Mesothelial cell of epicardium (in vitro differentiated cells): ENCODE data around the gene FMNL1. TPM values are rescaled to one million over a fixed set of nuclear protein-coding genes. Genes with fewer than 3 reads are reported as not detected.

Experiments
- DNase-seq, 2 experiments: peaks; one replicate each; pipeline ENCODE4 v3.0.0; 2021; ENCODE audit warnings: low spot score in 2 of 2; ENCODE audit not compliant: unreplicated experiment in 2 of 2
- H3K27ac Mint-ChIP-seq: 2 replicates; pipeline ENCODE4 v1.8.0; 2021; ENCODE audit warnings: mixed read lengths
- H3K27me3 Mint-ChIP-seq: 2 replicates; pipeline ENCODE4 v1.8.0; 2021; ENCODE audit warnings: low read depth, mixed read lengths
- H3K36me3 Mint-ChIP-seq: 2 replicates; pipeline ENCODE4 v1.8.0; 2021; ENCODE audit warnings: mixed read lengths
- H3K4me1 Mint-ChIP-seq: 2 replicates; pipeline ENCODE4 v1.8.0; 2021; ENCODE audit warnings: mixed read lengths
- H3K4me3 Mint-ChIP-seq: 2 replicates; pipeline ENCODE4 v1.8.0; 2021; ENCODE audit warnings: mild to moderate bottlenecking, moderate library complexity, mixed read lengths
- H3K9me3 Mint-ChIP-seq: 2 replicates; pipeline ENCODE4 v1.8.0; 2021; ENCODE audit warnings: mixed read lengths
- total RNA-seq: library from RNA; stranded (reverse); gene quantifications from 3 replicates; pipeline ENCODE4 v1.2.1, GENCODE V29; 2021
- TF ChIP-seq, protein P1 (sequence below): fragments of 200-600 bp; sonication (generic); IDR thresholded peaks from one replicate; pipeline ENCODE4 v1.5.0; 2021; ENCODE audit warnings: antibody characterized with exemption; ENCODE audit not compliant: unreplicated experiment

The FMNL1 gene
- total RNA-seq, 1 donor from 2014 or later: 3.7 TPM

DNA sequence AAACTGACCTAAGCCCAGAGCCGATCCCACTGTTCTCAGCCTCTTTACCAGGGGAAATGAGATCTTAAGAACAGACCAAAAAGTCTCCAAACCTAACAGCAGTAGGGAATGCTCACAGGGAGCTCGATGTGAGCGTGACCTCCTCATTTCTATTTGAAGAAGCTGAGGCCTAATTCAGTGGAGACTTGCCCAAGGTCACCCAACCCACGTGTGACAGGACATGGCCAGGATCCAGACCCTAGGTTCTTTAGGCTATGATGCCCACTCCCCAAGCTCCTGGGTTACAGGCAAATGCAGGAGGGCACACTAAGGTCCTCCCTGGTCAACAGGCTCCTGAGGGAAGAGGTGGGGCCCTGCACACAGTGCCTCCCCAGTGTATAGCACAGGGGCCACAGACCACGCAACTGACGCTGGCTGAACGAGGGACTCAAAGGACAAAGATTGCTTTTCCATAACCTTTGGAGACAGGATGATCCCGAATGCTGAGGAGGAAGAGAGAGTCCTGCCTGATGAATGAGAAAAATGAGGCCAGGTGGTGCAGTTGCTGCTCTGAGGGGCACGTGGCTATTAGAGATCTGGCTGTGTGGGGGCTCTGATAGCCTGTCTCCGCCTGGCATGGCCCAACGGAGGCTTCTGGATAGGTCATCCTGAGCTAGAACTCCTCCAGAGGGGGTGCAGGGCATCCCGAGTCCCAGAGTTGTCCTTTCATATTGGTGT lies 71.2 kb downstream of the FMNL1 start:
- no peaks in the 10 kb centered on the region for H3K9me3 Mint-ChIP-seq
- peaks cover 4% of the 10 kb centered on the region for H3K36me3 Mint-ChIP-seq
- no peak for DNase-seq
- no peak overlapping the region for H3K27ac Mint-ChIP-seq
- no peak overlapping the region for H3K4me3 Mint-ChIP-seq
- TF ChIP-seq, protein P1, sequence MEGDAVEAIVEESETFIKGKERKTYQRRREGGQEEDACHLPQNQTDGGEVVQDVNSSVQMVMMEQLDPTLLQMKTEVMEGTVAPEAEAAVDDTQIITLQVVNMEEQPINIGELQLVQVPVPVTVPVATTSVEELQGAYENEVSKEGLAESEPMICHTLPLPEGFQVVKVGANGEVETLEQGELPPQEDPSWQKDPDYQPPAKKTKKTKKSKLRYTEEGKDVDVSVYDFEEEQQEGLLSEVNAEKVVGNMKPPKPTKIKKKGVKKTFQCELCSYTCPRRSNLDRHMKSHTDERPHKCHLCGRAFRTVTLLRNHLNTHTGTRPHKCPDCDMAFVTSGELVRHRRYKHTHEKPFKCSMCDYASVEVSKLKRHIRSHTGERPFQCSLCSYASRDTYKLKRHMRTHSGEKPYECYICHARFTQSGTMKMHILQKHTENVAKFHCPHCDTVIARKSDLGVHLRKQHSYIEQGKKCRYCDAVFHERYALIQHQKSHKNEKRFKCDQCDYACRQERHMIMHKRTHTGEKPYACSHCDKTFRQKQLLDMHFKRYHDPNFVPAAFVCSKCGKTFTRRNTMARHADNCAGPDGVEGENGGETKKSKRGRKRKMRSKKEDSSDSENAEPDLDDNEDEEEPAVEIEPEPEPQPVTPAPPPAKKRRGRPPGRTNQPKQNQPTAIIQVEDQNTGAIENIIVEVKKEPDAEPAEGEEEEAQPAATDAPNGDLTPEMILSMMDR: no peak
- H3K27me3 Mint-ChIP-seq: no peaks in the 10 kb centered on the region
- peaks cover 31% of the 10 kb centered on the region for H3K4me1 Mint-ChIP-seq

DNA sequence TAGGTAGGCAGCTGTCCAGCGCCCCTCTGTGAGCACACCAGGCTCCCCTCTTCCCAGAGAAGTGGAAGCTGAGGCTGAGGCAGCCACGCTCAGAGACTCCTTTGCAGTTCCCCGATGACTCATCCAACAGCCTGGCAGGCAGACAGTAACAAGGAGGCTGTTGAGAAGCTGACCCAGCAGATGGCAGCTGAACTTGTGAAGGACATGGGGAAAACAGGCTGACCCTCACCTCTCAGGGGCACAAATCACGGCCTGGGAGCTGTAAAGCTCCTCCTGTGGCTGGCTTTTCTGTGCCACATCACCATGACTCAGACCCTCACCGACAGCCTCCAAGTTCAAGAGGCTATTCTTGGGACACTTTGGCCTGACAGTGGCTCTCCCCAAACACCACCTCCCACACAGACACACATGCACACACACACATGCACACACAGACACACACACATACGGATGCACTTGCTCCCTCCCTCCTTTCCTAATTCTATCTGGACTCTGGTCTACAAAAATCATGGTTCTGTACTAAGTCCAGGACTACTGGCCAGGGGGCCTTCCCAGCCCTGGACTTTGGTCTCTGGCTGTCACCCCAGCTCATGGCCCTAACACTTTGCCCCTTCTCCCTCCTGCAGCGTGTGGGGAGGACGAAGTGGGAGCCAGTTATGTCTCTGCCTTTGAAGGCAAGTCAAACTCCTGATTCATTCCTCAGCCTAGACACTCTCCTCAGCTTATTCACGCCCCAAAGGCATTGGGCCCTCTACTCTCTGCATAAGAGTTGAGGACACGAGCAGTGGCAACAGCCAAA lies 71.9 kb downstream of the FMNL1 start:
- H3K4me3 Mint-ChIP-seq: no peak overlapping the region

DNA sequence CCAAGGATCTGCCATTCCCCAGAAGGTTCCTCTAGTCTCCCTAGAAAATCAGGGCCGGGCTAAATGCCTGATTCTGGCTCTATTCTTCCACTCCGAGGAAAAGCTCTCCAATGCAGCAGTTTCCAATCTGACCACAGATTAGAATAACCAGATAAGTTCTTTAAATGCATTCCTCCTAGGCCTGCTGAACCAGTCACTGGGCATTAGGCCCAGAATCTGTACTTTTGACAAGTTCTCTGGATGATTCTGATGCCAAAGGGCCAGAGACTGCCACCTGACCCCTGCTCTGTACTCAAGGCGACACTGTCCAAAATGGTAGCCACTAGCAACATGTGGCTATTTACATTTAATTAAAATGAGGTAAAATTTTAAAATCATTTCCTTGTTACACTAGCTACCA lies 72.8 kb downstream of the FMNL1 start:
- TF ChIP-seq, protein P1: no peak
- H3K36me3 Mint-ChIP-seq: peaks cover 4% of the 10 kb centered on the region
- no peaks in the 10 kb centered on the region for H3K9me3 Mint-ChIP-seq
- no peaks in the 10 kb centered on the region for H3K27me3 Mint-ChIP-seq
- H3K4me1 Mint-ChIP-seq: peaks cover 44% of the 10 kb centered on the region
- H3K27ac Mint-ChIP-seq: peak overlapping the region; percentile 83
- no peak for DNase-seq
- H3K4me3 Mint-ChIP-seq: no peak overlapping the region

More for the DNA sequence above, 71.9 kb downstream of the FMNL1 start:
- TF ChIP-seq, protein P1: no peak
- Mint-ChIP-seq H3K27me3 (no peaks in the 10 kb centered on the region), H3K9me3 (no peaks in the 10 kb centered on the region), H3K4me1 (peaks cover 35% of the 10 kb centered on the region), H3K36me3 (peaks cover 4% of the 10 kb centered on the region), H3K27ac (peak overlapping the region; percentile 83)
- DNase-seq: no peak

DNA sequence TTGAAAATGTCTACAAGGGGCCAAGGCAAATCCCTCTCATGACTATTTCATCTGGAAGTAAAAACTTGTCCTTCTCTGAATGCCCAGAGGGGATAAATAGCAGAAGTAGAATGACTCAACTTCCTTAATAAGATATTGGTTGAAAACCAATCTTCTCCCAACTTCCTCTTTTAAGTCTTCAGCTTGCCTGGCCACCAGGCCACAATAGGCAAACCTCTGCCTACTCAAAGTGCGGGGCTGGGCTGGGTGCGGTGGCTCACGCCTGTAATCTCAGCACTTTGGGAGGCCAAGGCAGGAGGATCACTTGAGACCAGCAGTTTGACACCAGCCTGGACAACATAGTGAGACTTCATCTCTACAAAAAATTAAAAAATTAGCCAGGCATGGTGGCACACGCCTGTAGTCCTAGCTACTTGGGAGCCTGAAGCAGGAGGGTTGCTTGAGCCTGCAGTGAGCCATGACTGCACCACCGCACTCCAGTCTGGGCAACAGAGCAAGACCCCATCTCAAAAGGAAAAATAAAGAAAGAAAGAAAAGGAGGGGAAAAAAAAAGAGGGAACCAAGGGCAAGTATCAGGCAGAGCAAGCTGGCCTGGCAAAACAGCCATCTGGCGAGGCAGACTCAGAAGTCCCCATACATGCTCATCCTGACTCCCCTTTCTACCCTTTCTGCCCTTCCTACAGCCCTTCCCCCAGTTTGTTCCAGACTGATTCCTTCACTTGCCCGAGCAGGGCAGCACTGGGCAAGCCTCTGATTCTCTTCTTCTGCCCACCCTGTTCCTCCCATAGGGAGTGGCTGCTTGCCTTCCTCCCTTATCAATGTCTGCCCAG lies 74.5 kb downstream of the FMNL1 start:
- no peaks in the 10 kb centered on the region for H3K9me3 Mint-ChIP-seq
- no peak for DNase-seq
- no peak overlapping the region for H3K27ac Mint-ChIP-seq

DNA sequence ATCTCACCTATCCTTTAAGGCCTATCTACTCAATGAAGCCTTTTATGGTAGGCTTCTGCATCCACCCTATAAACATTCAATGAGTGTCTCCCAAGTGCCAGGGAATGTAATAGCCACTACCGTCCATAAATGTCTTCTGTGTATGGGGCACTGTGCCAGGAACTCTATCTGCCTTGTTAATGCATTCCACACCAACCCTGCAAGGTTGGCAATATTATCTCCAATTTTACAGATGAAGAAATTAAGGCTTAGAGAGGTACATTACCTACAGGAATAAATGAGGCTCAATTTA lies 75.1 kb downstream of the FMNL1 start:
- Mint-ChIP-seq H3K9me3 (no peaks in the 10 kb centered on the region), H3K27ac (no peak overlapping the region), H3K27me3 (no peaks in the 10 kb centered on the region), H3K4me3 (no peak overlapping the region), H3K36me3 (no peaks in the 10 kb centered on the region), H3K4me1 (peaks cover 49% of the 10 kb centered on the region)
- DNase-seq: no peak
- TF ChIP-seq, protein P1: no peak

More for the DNA sequence above, 74.5 kb downstream of the FMNL1 start:
- Mint-ChIP-seq H3K27me3 (no peaks in the 10 kb centered on the region), H3K4me3 (no peak overlapping the region), H3K36me3 (no peaks in the 10 kb centered on the region), H3K4me1 (peaks cover 49% of the 10 kb centered on the region)
- TF ChIP-seq, protein P1: no peak

Other genes with a start within 250 kb of the FMNL1 start
- 83.2 to 86.0 TPM (median 83.2 TPM) in 3 replicates for gene DCAKD, start 170.3 kb upstream of the FMNL1 start, total RNA-seq
- 80.6 to 86.1 TPM (median 80.9 TPM) in 3 replicates for gene NMT1, start 160.6 kb upstream of the FMNL1 start, total RNA-seq
- gene PLCD3, start 89.4 kb upstream of the FMNL1 start, total RNA-seq: 46.6 to 54.0 TPM (median 52.6 TPM) in 3 replicates
- gene ACBD4, start 86.2 kb upstream of the FMNL1 start, total RNA-seq: 17.0 to 17.4 TPM (median 17.4 TPM) in 3 replicates
- 38.2 to 40.6 TPM (median 38.8 TPM) in 3 replicates for gene HEXIM1, start 73.4 kb upstream of the FMNL1 start, total RNA-seq
- 6.5 to 9.6 TPM (median 7.7 TPM) in 3 replicates for gene HEXIM2, start 60.0 kb upstream of the FMNL1 start, total RNA-seq
- not detected in 3 replicates for gene SPATA32, start 40.2 kb downstream of the FMNL1 start, total RNA-seq
- 8.9 to 9.9 TPM (median 9.8 TPM) in 3 replicates for gene MAP3K14, start 95.1 kb downstream of the FMNL1 start, total RNA-seq
- gene ARHGAP27, start 211.0 kb downstream of the FMNL1 start, total RNA-seq: 14.5 to 16.8 TPM (median 14.8 TPM) in 3 replicates